Measurements from ENCODE around the gene GRAMD1A.
"Not testable (repeated sequence)": the region's sequence is repeated elsewhere in the genome, so short reads cannot be mapped to it uniquely, and the experiment has no call there.

GRAMD1A gene

GRCh38 chr19:34999498-35000337 lies at the start of gene GRAMD1A:
Gene GRAMD1A, plus strand, starts transcription at chr19:35000323. Its CDS starts 156 bp downstream, at chr19:35000479.
- peak; percentile 29 to 79 for DNase-seq

GRCh38 chr19:34953092-34953491 lies 47.0 kb upstream of the GRAMD1A start:
- DNase-seq, result no peak

GRCh38 chr19:34957830-34958751 lies 42.0 kb upstream of the GRAMD1A start:
- DNase-seq, result no peak

- DNase-seq, result no peak
Measured at GRCh38 chr19:34959021-34959420, 41.1 kb upstream of the GRAMD1A start.

- DNase-seq, result no peak
Measured at GRCh38 chr19:34960103-34960805, 39.9 kb upstream of the GRAMD1A start.

GRCh38 chr19:34960940-34961679 lies 39.0 kb upstream of the GRAMD1A start:
- DNase-seq, result no peak

- no peak for DNase-seq
Measured at GRCh38 chr19:34961775-34962686, 38.1 kb upstream of the GRAMD1A start.

- DNase-seq, result no peak
Measured at GRCh38 chr19:34962687-34963572, 37.2 kb upstream of the GRAMD1A start.

GRCh38 chr19:34963573-34964406 lies 36.3 kb upstream of the GRAMD1A start, which contains the start of gene ZNF792:
Gene ZNF792, minus strand, starts transcription at chr19:34964229. Its CDS starts 567 bp downstream, at chr19:34963662.
- DNase-seq, result peak in 1 of 2 experiments; percentile 61

GRCh38 chr19:34964598-34964997 lies 35.5 kb upstream of the GRAMD1A start:
- no peak for DNase-seq

- not testable (repeated sequence) for DNase-seq
Measured at GRCh38 chr19:34965505-34965904, 34.6 kb upstream of the GRAMD1A start.

- DNase-seq, result no peak
Measured at GRCh38 chr19:34967551-34967950, 32.6 kb upstream of the GRAMD1A start.

GRCh38 chr19:34969721-34970120 lies 30.4 kb upstream of the GRAMD1A start:
- DNase-seq, result no peak

GRCh38 chr19:34970185-34970780 lies 29.8 kb upstream of the GRAMD1A start:
- DNase-seq, result not testable (repeated sequence)

- DNase-seq, result no peak
Measured at GRCh38 chr19:34972163-34972705, 27.9 kb upstream of the GRAMD1A start.

- no peak for DNase-seq
Measured at GRCh38 chr19:34974646-34975045, 25.5 kb upstream of the GRAMD1A start.

- DNase-seq, result no peak
Measured at GRCh38 chr19:34975056-34975455, 25.1 kb upstream of the GRAMD1A start.

- DNase-seq, result no peak
Measured at GRCh38 chr19:34976611-34977010, 23.5 kb upstream of the GRAMD1A start.
